ENCODE measurements around the gene LYRM4. TPM values are rescaled to one million over a fixed set of nuclear protein-coding genes. Genes with fewer than 3 reads are reported as not detected.

LYRM4 gene
- total RNA-seq, 1 donor = 16.6 TPM

GRCh38 chr6:5215799-5216198 is 45.0 kb downstream of the LYRM4 start:
- no peak overlapping the region for H3K4me3 ChIP-seq (ENCODE audit: insufficient read depth, low read length)
- no peak overlapping the region for H3K4me2 ChIP-seq (ENCODE audit: insufficient read depth, low read length)
- H2AFZ ChIP-seq (ENCODE audit: low read length) = no peak overlapping the region
- H3K27me3 ChIP-seq (ENCODE audit: insufficient read depth, low read length) = no peaks in the 10 kb centered on the region
- no peak for DNase-seq (ENCODE audit: insufficient read length, low spot score, missing footprints)
- H3K9me3 ChIP-seq (ENCODE audit: low read depth, low read length) = no peaks in the 10 kb centered on the region
- TF ChIP-seq, protein P1, sequence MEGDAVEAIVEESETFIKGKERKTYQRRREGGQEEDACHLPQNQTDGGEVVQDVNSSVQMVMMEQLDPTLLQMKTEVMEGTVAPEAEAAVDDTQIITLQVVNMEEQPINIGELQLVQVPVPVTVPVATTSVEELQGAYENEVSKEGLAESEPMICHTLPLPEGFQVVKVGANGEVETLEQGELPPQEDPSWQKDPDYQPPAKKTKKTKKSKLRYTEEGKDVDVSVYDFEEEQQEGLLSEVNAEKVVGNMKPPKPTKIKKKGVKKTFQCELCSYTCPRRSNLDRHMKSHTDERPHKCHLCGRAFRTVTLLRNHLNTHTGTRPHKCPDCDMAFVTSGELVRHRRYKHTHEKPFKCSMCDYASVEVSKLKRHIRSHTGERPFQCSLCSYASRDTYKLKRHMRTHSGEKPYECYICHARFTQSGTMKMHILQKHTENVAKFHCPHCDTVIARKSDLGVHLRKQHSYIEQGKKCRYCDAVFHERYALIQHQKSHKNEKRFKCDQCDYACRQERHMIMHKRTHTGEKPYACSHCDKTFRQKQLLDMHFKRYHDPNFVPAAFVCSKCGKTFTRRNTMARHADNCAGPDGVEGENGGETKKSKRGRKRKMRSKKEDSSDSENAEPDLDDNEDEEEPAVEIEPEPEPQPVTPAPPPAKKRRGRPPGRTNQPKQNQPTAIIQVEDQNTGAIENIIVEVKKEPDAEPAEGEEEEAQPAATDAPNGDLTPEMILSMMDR (IDR thresholded peaks at IDR 0.05; ENCODE audit: extremely low read depth, low read depth, low read length) = no peak
- H3K27ac ChIP-seq (ENCODE audit: low read depth, low read length) = no peak overlapping the region
- H3K79me2 ChIP-seq (ENCODE audit: insufficient read depth, low read length) = no peaks in the 10 kb centered on the region
- H3K36me3 ChIP-seq (ENCODE audit: insufficient read depth, low read length) = no peaks in the 10 kb centered on the region
- peaks cover 2% of the 10 kb centered on the region for H4K20me1 ChIP-seq (ENCODE audit: insufficient read depth, low read length)
- H3K4me1 ChIP-seq (ENCODE audit: insufficient read depth, low read length) = peaks cover 12% of the 10 kb centered on the region

- no peaks in the 10 kb centered on the region for H3K79me2 ChIP-seq (ENCODE audit: insufficient read depth, low read length)
- H4K20me1 ChIP-seq (ENCODE audit: insufficient read depth, low read length) = peaks cover 2% of the 10 kb centered on the region
- TF ChIP-seq, protein P1 (IDR thresholded peaks at IDR 0.05; ENCODE audit: extremely low read depth, low read depth, low read length) = no peak
- peaks cover 12% of the 10 kb centered on the region for H3K4me1 ChIP-seq (ENCODE audit: insufficient read depth, low read length)
- DNase-seq (ENCODE audit: insufficient read length, low spot score, missing footprints) = no peak
- no peaks in the 10 kb centered on the region for H3K27me3 ChIP-seq (ENCODE audit: insufficient read depth, low read length)
- H3K4me2 ChIP-seq (ENCODE audit: insufficient read depth, low read length) = no peak overlapping the region
- no peak overlapping the region for H3K27ac ChIP-seq (ENCODE audit: low read depth, low read length)
- H2AFZ ChIP-seq (ENCODE audit: low read length) = no peak overlapping the region
- H3K4me3 ChIP-seq (ENCODE audit: insufficient read depth, low read length) = no peak overlapping the region
- no peaks in the 10 kb centered on the region for H3K9me3 ChIP-seq (ENCODE audit: low read depth, low read length)
- no peaks in the 10 kb centered on the region for H3K36me3 ChIP-seq (ENCODE audit: insufficient read depth, low read length)
Measured at GRCh38 chr6:5215159-5215558, 45.6 kb downstream of the LYRM4 start.

DNA sequence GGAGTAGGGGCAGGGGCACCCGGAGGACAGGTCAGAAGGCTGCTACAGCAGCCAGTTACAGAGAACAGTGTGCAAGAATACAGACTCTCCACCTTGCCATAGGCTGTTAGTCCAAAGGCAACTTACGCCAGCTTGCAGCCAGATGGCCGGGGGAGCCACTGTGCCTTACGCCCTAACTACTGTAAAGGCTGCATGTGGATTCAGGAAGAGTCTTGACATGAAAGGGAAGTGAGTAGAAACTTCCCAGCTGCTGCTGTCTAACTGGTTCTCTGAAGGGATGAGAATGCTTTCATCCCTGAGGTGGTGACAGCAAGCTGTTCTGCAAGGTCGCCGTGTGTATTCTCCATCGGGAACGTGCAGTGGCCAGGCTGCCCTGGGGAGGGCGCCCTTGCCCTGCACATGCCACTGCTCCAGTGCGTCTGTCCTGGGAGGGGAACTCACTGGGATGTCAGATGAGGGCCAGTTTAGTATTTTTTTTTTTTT is 46.1 kb downstream of the LYRM4 start:
- H3K27ac ChIP-seq (ENCODE audit: low read depth, low read length) = no peak overlapping the region
- H3K79me2 ChIP-seq (ENCODE audit: insufficient read depth, low read length) = no peaks in the 10 kb centered on the region
- no peaks in the 10 kb centered on the region for H3K36me3 ChIP-seq (ENCODE audit: insufficient read depth, low read length)
- no peaks in the 10 kb centered on the region for H3K27me3 ChIP-seq (ENCODE audit: insufficient read depth, low read length)
- H3K4me3 ChIP-seq (ENCODE audit: insufficient read depth, low read length) = no peak overlapping the region
- H2AFZ ChIP-seq (ENCODE audit: low read length) = no peak overlapping the region
- H4K20me1 ChIP-seq (ENCODE audit: insufficient read depth, low read length) = peaks cover 2% of the 10 kb centered on the region
- peaks cover 12% of the 10 kb centered on the region for H3K4me1 ChIP-seq (ENCODE audit: insufficient read depth, low read length)
- TF ChIP-seq, protein P1 (IDR thresholded peaks at IDR 0.05; ENCODE audit: extremely low read depth, low read depth, low read length) = peak; percentile 69
- DNase-seq (ENCODE audit: insufficient read length, low spot score, missing footprints) = no peak
- no peak overlapping the region for H3K4me2 ChIP-seq (ENCODE audit: insufficient read depth, low read length)
- no peaks in the 10 kb centered on the region for H3K9me3 ChIP-seq (ENCODE audit: low read depth, low read length)

DNA sequence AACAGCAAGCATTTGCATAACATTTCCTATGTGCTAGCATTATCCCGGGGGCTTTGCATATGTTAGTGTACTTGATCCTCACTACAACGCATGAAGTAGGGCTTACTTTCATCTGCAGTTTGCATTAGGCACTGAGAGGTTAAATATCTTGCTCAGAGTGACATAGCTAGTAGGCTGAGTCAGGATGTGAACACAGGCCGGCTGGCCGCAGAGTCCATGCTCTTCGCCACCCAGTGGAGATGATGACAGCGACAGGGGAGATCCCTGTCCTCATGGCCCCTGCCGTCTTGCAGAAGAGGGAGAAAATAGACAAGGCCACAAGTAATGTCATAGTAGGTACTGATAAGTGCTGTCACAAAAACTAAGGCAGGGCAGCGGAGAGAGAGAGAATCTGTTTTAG is 46.9 kb downstream of the LYRM4 start:
- peaks cover 13% of the 10 kb centered on the region for H3K4me1 ChIP-seq (ENCODE audit: insufficient read depth, low read length)
- no peaks in the 10 kb centered on the region for H3K36me3 ChIP-seq (ENCODE audit: insufficient read depth, low read length)
- no peaks in the 10 kb centered on the region for H3K79me2 ChIP-seq (ENCODE audit: insufficient read depth, low read length)
- no peak overlapping the region for H2AFZ ChIP-seq (ENCODE audit: low read length)
- no peaks in the 10 kb centered on the region for H3K27me3 ChIP-seq (ENCODE audit: insufficient read depth, low read length)
- H3K4me3 ChIP-seq (ENCODE audit: insufficient read depth, low read length) = no peak overlapping the region
- no peak overlapping the region for H3K27ac ChIP-seq (ENCODE audit: low read depth, low read length)
- peak overlapping the region; percentile 3 for H3K4me2 ChIP-seq (ENCODE audit: insufficient read depth, low read length)
- TF ChIP-seq, protein P1 (IDR thresholded peaks at IDR 0.05; ENCODE audit: extremely low read depth, low read depth, low read length) = peak; percentile 46
- no peak for DNase-seq (ENCODE audit: insufficient read length, low spot score, missing footprints)
- peaks cover 2% of the 10 kb centered on the region for H4K20me1 ChIP-seq (ENCODE audit: insufficient read depth, low read length)
- no peaks in the 10 kb centered on the region for H3K9me3 ChIP-seq (ENCODE audit: low read depth, low read length)
